BJ (cell line): Measurements from ENCODE around the gene ATG7. TPM values are rescaled to one million over a fixed set of nuclear protein-coding genes. Genes with fewer than 3 reads are reported as not detected.

ENCODE experiments used
- CTCF ChIA-PET: fragments of 350-600 bp; formaldehyde crosslinking; extraction: SDS; loops from one replicate; lab custom pipeline; 2021; ENCODE audit warnings: antibody characterized with exemption, inconsistent platforms; lab: Yijun Ruan, JAX
- POLR2A ChIA-PET: fragments of 300-600 bp; sonication (Branson Sonifier 250); formaldehyde crosslinking; extraction: SDS; loops from one replicate; lab custom pipeline; 2021; ENCODE audit warnings: antibody characterized with exemption; lab: Charles Lee
- DNase-seq: peaks from one replicate; pipeline ENCODE4 v3.0.0-alpha.2; 2011; ENCODE audit warnings: low read depth
- H3K27me3 ChIP-seq: 2 replicates; pipeline ENCODE4 v1.6.0; 2011; ENCODE audit warnings: low read length; ENCODE audit not compliant: control insufficient read depth, insufficient read depth
- H3K36me3 ChIP-seq: 2 replicates; pipeline ENCODE4 v1.5.1; 2011; ENCODE audit warnings: low read length; ENCODE audit not compliant: control insufficient read depth, insufficient read depth
- H3K4me3 ChIP-seq: 2 replicates; pipeline ENCODE4 v1.5.1; 2011; ENCODE audit warnings: low read depth, mild to moderate bottlenecking, control low read depth, low read length
- CTCF ChIP-seq: IDR thresholded peaks from 2 replicates; pipeline ENCODE4 v1.5.1; 2011; ENCODE audit warnings: low read depth, mild to moderate bottlenecking, control low read depth, inconsistent platforms, low read length, moderate library complexity; ENCODE audit not compliant: insufficient read depth
- polyA plus RNA-seq: library from polyadenylated mRNA; depleted of rRNA; stranded (reverse); fragments of >200 nt; gene quantifications from 2 replicates; pipeline ENCODE4 v1.2.3, GENCODE V29; 2011

ATG7 gene
- polyA plus RNA-seq, 1 experiment, result 26.2 TPM

DNA sequence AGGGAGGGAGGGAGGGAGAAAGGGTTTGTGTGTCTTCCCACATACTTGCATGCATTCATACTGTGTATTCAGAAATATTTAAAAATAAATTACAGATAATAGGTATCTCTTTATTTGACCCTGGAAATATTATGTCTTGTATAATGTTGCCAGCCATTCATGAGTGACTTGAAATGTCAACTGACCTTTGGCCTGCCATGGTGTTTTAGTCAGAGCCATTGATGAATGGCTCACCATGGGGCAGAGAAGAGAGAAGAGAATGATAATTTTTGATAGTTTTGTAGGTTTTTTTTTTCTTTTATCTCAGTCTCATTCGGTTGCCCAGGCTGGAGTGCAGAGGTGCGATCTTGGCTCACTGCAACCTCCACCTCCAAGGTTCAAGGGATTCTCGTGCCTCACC lies 121.2 kb downstream of the ATG7 start:
- Histone ChIP-seq H3K27me3 (no peaks in the 10 kb centered on the region), H3K36me3 (no peaks in the 10 kb centered on the region), H3K4me3 (no peak overlapping the region)
- no peak for DNase-seq
- no peak for TF ChIP-seq CTCF
- ChIA-PET POLR2A (no interaction called here), CTCF (interaction anchor here (0.8 to 1.4 kb wide), 2 partner anchors 48 to 453 kb away, joined by 3 read pairs; partner anchors contain the start of gene TAMM41)

DNA sequence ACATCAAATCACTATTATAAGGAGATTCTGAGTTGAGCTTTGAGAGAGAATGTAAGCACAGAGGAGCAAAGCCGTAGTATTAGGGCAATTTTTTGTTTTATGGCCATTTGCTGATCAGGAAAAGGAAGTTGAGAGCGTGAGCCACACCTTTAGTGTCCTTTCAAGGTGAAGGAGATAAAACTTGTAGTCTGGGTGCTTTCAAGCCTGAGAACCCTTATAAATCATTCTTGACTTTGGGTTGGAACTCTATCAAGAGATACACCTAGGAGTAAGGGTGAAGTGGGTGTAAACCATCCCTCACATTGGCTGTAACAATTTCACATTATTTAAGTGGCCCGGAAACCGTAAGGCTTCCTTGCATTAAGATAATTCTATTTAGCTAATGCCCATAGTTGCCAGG lies 122.2 kb downstream of the ATG7 start:
- Histone ChIP-seq H3K36me3 (no peaks in the 10 kb centered on the region), H3K27me3 (no peaks in the 10 kb centered on the region), H3K4me3 (no peak overlapping the region)
- ChIA-PET POLR2A (no interaction called here), CTCF (no interaction called here)
- no peak for DNase-seq
- no peak for TF ChIP-seq CTCF

- CTCF ChIA-PET, result no interaction called here
These were observed 128.0 kb downstream of the ATG7 start for GRCh38 chr3:11400213-11400612.

GRCh38 chr3:11401434-11401833 lies 129.2 kb downstream of the ATG7 start:
- POLR2A ChIA-PET, result no interaction called here
- CTCF ChIA-PET, result no interaction called here
- TF ChIP-seq CTCF, result no peak

More at GRCh38 chr3:11400213-11400612, 128.0 kb downstream of the ATG7 start:
- TF ChIP-seq CTCF, result no peak
- no peaks in the 10 kb centered on the region; the same call in 1 of the 2 replicates for H3K36me3 ChIP-seq
- no peak overlapping the region for H3K4me3 ChIP-seq
- no peak for DNase-seq
- POLR2A ChIA-PET, result no interaction called here
- no peaks in the 10 kb centered on the region for H3K27me3 ChIP-seq

GRCh38 chr3:11405323-11405722 lies 133.1 kb downstream of the ATG7 start:
- no peaks in the 10 kb centered on the region; the same call in none of the 2 replicates for H3K36me3 ChIP-seq
- POLR2A ChIA-PET, result no interaction called here
- no peak for TF ChIP-seq CTCF
- no peak for DNase-seq
- no peaks in the 10 kb centered on the region for H3K27me3 ChIP-seq
- CTCF ChIA-PET, result no interaction called here
- no peak overlapping the region for H3K4me3 ChIP-seq

More at GRCh38 chr3:11401434-11401833, 129.2 kb downstream of the ATG7 start:
- Histone ChIP-seq H3K4me3 (no peak overlapping the region), H3K36me3 (no peaks in the 10 kb centered on the region; the same call in 1 of the 2 replicates), H3K27me3 (no peaks in the 10 kb centered on the region)
- no peak for DNase-seq
